Coronary artery (tissue), 2 donors: ENCODE results near the gene CFAP53.
A peak's percentile ranks its signal among the peaks of the same experiment; 100 is the strongest.
"Not testable (repeated sequence)": the region's sequence is repeated elsewhere in the genome, so short reads cannot be mapped to it uniquely, and the experiment has no call there.

ENCODE experiments used
- DNase-seq: peaks from one replicate; pipeline ENCODE4 v3.0.0-alpha.2; 2017; ENCODE audit warnings: low spot score
- H3K27ac ChIP-seq, 2 donors: fragments of 200-600 bp; sonication (generic); one replicate each; pipeline ENCODE4 v1.5.1; 2016 to 2019
- H3K4me3 ChIP-seq: fragments of 200-600 bp; sonication (generic); 2 replicates; pipeline ENCODE4 v1.5.1; 2016; ENCODE audit warnings: mild to moderate bottlenecking, moderate library complexity
- TF ChIP-seq, protein P1 (sequence below): fragments of 200-600 bp; sonication (generic); IDR thresholded peaks from one replicate; pipeline ENCODE4 v1.5.1; 2019; ENCODE audit warnings: antibody characterized with exemption

The CFAP53 gene

DNA sequence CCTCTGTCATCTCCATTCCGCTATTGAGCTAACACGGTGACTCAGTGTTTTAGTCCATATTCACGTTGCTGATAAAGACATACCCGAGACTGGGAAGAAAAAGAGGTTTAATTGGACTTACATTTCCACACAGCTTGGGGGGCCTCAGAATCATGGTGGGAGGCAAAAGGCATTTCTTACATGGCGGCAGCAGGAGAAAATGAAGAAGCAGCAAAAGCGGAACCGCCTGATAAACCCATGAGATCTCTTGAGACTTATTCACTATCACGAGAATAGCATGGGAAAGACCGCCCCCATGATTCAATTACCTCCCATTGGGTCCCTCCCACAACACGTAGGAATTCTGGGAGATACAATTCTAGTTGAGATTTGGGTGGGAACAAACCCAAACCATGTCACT lies 43.8 kb upstream of the CFAP53 start:
- Histone ChIP-seq H3K4me3 (no peak overlapping the region), H3K27ac (no peak overlapping the region)
- DNase-seq: no peak
- TF ChIP-seq, protein P1, sequence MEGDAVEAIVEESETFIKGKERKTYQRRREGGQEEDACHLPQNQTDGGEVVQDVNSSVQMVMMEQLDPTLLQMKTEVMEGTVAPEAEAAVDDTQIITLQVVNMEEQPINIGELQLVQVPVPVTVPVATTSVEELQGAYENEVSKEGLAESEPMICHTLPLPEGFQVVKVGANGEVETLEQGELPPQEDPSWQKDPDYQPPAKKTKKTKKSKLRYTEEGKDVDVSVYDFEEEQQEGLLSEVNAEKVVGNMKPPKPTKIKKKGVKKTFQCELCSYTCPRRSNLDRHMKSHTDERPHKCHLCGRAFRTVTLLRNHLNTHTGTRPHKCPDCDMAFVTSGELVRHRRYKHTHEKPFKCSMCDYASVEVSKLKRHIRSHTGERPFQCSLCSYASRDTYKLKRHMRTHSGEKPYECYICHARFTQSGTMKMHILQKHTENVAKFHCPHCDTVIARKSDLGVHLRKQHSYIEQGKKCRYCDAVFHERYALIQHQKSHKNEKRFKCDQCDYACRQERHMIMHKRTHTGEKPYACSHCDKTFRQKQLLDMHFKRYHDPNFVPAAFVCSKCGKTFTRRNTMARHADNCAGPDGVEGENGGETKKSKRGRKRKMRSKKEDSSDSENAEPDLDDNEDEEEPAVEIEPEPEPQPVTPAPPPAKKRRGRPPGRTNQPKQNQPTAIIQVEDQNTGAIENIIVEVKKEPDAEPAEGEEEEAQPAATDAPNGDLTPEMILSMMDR: no peak

DNA sequence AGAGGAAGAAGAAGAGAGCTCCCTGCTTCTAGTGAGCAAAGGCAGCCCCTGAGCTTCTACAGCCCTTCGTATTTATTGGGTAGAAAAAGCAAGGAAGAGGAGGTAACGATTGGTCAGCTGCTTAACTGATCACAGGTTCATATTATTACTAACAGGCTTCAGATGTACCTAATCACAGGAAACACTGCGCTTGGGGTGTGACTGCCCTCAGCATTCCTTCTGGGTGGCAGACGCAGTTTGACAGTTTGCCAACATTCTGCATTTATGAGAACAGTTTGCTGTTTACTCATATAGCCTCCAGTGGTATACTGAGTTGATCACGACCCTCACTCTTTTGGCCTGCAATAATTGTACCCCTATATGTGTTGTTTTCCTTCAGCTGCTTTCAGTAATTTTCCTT lies 42.6 kb upstream of the CFAP53 start:
- H3K27ac ChIP-seq, DNase-seq, H3K4me3 ChIP-seq: not testable (repeated sequence)

DNA sequence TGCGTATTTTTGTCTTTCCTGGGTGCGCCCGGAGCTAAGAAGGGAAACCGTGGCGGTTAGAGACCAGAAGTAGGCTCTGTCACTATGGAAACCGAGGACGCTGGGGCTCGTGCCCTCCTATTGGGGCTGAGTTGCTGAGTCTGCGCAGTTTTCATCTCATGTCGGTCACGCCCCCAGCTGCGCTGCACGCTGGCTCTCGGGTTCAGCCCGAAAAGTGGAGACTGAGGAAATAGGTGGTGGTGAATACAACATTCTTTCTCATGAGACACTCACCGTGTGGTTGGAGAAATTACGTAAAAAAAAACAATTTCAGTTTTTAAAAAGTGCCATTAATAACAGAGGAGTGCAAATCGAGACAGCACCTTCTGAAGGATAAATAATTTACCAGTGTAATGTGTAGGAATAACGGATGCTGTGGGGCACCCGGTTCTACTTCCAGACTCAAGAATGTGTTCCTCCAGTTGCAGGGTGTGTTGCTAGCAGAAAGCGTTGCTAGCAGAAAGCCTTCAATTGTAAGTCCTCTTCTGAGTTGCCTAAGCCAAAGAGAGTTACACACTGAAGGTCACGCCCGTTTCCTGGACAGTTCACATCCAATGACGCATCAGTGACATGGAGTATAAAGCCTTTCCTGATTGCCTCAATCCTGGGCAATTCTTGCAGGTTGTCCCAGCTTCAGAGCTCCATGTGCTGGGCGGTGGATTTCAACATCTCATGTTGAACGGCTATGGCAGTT lies 41.6 kb upstream of the CFAP53 start:
- Histone ChIP-seq H3K27ac (peak overlapping the region in 1 of 2 donors; percentile 52), H3K4me3 (peak overlapping the region; percentile 66)
- DNase-seq: peak; percentile 89
- TF ChIP-seq, protein P1: no peak

DNA sequence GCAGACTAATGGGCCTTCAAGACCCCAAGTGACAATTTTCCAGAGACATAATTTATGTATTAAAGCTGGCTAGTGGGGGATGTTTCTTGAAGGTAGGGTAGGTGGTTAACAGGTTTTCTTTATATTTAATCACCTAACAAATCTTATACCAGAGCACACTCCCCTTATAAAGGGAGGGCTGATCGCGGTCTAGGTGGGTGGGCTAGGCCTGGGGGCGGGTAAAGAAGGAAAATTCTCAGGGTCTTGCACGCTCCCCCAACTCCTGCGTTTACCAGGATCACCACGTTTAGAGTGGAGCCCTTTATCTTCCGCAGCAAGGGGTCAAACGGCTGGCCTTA lies 41.1 kb upstream of the CFAP53 start:
- H3K27ac ChIP-seq: peak overlapping the region in 1 of 2 donors; percentile 52
- peak overlapping the region; percentile 66 for H3K4me3 ChIP-seq
- TF ChIP-seq, protein P1: no peak
- DNase-seq: no peak

DNA sequence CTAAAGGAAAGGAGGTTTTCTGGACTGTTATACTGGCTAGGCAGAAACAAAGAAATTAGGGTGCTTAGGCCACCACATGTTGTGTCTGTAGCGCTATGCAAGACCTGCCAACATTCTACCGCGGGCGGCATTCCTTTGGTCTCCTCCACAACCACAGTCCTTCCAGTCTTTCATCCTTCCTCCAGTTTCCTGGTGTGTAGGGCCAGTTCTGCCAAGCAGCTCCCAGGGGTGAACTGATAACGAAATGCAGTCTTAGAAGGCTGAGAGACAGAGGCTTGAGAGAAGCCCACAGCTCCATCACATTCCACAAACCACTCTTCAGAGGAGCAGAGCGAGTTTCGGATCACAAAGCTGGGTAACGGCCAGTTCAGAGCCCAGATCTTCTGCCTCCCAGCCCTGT lies 40.6 kb upstream of the CFAP53 start:
- Histone ChIP-seq H3K27ac (no peak overlapping the region), H3K4me3 (peak overlapping the region; percentile 66)
- DNase-seq: no peak
- TF ChIP-seq, protein P1: no peak

DNA sequence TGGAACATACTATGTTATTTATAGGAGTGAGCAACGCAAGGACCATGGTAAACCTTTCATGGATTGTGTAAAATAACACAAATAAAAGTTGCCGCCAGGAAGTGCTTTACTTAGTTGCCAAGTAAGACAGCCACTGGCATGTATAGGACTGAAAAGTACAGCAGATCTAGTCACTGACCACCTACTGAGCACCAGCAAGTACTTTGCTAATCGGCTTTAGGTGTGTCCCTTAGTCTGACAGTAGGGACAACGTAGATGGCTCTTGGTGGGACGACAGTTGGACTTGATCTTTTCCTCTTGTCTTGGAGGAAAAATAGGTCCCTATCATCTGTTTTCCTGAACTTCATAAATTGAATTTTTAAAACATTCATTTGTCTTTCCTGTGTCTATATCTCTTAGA lies 34.8 kb upstream of the CFAP53 start:
- no peak for DNase-seq
- TF ChIP-seq, protein P1: no peak

DNA sequence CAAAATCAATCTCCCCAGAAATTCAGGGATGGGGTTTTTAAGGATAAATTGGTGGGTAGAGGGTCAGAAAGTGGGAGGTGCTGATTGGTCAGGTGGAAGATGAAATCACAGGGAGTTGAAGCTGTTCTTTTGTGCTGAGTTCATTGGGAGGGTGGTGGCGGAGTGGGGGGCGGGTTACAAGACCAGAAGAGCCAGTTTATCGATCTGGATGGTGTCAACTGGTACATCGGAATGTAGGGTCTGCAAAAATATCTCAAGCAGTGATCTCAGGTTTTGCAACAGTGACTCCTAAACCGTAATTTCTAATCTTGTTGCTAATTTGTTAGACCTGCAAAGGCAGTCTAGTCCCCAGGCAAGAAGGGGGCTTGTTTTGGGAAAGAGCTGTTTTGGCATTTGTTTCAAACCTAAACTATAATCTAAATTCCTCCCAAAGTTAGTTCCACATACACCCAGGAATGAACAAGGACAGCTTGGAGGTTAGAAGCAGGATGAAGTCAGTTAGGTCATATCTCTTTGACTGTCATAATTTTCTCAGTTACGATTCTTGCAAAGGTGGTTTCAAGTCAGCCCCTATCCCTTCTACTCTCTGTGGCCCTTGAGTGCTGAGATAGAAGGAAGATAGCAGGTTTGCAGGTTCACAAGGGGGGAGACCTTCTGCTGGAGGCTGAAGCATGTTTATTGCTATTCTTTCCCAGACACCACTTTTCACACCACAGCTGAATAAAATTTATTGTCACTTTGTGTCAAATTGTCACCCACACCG lies 33.5 kb upstream of the CFAP53 start:
- TF ChIP-seq, protein P1: no peak
- H3K27ac ChIP-seq: no peak overlapping the region
- DNase-seq: no peak

More for the DNA sequence above, 34.8 kb upstream of the CFAP53 start:
- no peak overlapping the region for H3K27ac ChIP-seq
- H3K4me3 ChIP-seq: no peak overlapping the region

More for the DNA sequence above, 33.5 kb upstream of the CFAP53 start:
- H3K4me3 ChIP-seq: no peak overlapping the region
